Activated CD4-positive, alpha-beta T cell treated with anti-CD3 and anti-CD28 coated beads for 1 hour (primary cell): ENCODE measurements around the gene RHBDF2.

Experiments used
- DNase-seq: peaks from one replicate; pipeline ENCODE4 v3.0.0-alpha.2; 2020

RHBDF2 gene

DNA sequence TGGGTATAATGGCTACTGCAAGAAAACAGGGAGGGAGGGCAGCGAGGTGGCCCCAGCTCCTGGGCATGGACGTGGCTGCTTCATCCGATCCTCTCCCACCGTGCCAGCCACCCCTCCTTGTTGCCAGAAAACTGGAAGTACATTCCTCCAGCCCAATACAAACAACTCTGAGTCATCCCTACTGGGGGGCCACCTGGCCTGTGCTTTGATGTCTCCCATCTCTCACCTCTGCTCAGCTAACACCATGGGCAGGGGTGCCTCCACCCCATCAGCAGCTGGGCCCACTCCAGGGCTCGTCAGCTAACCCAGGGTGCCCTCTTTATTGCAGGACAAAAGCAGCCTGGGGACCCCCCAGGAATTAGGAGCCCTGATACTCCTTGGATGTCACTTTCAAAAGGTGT, 2.0 kb downstream of the RHBDF2 start:
- DNase-seq: no peak

DNA sequence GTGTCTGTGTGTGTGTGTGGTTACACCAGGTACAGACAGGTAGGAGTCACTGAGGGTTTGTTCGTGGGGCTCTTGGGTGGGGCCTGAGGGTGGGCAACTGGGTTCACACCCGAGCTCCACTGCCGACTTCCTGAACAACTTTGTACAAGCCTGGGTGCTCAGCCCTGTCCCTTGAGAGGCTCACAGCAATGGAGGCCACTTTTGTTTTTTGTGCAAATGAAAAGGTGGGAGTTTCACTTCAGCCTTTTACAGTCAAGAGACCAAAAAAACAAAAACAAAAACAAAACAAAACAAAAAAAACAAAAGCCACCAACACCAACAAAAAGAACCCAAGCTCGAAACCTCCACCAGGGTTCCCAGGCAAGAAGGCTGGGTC, 2.4 kb downstream of the RHBDF2 start:
- no peak for DNase-seq

DNA sequence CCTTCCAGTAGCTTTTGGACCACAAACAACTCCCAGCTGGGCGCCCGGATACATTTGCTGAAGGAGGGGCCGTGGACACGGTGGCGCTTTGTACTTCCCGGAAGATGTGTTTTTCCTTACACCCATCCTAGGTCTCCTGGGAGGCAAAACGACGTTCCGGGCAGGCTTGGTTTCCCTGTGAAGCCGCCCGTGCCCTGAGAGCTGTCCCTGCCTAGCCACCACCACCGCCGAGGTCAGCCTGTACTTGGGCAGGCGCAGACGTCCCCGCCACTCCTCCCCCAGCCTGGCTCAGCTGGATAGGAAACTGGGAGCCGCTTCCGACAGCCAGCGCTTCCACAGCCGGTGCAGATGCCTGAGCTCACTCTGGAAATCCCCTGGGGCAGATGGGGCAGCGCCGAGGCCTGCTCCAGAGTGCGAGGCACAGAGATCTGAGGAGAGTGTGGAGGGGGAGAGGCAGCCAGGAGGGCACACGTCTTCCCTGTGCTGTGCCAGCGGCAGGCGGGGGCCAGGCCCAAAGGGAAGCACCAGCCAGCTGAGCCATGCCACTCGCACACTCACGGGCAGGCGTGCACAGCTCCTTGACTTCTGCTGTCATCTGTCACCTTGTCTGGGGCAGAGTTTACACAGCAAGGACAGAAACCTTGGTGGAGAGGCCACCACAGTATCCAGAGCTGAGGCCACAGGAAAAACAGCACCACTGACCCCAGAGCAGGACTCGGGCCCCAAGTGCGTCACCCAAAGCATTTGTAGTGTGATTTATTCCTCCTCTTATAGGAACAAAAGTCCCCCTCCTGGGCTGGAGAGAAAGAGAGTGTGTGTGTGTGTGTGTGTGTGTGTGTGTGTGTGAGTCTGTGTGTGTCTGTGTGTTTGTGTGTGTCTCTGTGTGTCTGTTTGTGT, 3.0 kb downstream of the RHBDF2 start:
- DNase-seq: no peak

DNA sequence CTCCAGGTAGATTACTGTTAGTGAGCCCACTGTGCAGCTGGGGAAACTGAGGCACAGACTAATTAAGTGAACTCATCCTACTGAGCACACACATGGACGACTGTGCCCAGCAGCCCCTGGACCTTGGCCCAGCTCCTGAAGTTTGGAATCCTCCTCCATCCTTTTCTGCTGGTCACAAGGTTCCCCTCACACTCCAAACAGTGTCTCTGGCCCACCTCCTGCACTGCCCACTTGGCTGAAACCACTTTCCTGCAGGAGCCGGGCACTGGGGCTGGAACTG, 3.6 kb downstream of the RHBDF2 start:
- DNase-seq: no peak

DNA sequence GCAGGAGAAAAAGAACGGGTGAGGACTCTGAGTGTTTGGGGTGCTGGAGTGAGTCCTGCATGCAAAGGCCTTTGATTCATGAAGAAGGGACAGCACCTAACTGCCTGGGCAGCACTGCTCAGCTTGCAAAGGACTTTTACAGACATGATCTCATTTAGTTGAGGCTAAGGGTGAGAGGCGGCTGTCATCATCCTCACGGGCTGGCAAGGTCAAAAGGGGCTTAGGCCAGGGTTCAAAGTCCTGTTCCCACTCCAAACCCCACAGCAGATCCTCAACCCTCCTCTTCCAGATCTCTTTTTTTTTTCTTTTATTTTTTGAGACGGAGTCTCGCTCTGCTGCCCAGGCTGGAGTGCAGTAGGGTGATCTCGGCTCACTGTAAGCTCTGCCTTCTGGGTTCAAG, 4.8 kb downstream of the RHBDF2 start:
- no peak for DNase-seq

DNA sequence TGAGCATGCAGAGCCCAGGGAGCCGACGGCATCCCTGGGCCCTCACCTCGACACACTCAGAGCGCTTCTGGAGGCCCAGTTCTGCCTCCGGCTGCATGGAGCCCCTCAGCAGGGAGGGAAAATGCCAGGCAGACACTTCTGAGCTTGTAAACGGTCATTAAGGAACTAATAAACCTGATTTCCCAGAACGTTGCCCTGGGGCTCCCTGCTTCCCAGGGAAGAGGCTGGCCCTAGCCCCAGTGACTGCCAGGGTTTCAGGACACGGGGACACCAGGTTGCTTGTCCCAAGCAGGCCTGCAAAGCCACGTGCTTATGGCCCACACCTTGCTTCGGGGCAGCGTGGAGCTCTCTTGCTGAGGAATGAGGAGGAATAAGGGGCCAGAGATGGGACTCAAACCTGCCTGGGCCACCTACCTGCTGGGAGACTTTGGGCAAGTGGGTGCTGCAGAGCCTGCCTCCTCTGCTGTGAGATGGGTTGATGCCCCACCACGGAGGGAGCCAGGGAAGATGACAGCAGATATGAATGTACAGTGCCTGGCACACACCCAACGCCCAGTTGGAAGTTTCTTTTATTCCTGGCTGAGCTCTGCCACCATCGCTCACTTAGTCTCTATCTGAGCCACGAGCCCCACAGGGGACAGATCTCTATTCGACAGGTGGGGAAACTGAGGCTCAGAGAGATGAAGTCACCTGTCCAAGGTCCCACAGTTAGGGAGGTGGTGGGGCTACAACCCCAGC, 5.4 kb downstream of the RHBDF2 start:
- no peak for DNase-seq

DNA sequence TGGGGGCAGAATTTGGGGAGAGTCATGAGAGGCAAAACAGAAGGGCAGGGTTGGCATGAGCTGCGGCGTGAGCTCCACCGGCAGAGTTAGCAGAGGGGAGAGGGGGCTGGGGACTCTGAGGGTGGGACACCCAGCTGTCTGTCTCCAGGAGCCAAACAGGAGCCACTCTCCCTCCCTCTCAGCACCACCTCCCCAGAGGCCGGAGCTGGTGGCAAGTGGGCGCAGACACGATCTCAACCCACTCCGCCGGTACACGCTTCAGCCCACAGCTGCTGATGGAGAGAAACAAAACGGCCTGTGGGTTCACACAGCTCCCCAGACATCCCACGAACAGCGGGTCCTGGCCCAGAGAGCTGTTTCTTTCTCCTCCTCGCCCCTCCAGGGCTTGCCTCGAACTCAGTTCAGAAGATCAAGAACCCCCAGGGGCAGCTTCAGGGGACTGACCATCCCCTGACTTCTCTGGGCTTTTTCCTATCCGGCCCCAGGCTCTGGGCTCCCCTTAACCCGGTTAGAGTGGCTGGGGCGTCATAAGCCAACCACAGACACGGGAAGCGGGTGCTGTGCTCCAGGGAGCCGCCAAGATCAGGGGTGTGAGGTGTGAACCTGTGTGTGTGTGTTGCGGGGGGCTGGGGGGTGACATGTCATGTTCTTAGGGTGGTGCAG, 7.6 kb downstream of the RHBDF2 start:
- DNase-seq: no peak

DNA sequence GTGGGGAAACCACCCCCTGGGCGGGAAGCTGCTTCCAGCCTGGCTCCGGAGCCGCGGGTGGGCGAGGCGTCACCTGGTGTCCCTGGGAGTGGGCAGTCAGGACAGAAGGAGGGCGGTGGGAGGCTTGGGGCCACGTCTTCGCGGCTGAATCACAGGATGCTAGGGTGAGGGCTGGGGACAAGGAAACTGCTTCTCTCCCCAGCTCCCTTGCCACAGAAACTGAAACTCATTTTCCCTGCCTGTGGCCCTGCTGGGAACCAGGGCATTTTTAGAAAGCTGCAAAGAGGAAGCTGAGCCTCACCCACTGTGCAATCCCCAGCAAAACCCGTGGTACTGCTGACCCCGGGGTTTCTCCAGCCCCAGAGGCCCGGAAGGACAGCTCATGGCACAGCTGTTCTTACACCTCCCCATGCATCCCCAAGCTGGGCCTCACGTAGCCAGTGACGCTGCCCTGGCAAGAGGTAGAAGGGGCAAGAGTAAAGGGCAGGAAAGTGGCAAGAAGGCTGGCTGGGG, 8.2 kb downstream of the RHBDF2 start:
- DNase-seq: no peak

DNA sequence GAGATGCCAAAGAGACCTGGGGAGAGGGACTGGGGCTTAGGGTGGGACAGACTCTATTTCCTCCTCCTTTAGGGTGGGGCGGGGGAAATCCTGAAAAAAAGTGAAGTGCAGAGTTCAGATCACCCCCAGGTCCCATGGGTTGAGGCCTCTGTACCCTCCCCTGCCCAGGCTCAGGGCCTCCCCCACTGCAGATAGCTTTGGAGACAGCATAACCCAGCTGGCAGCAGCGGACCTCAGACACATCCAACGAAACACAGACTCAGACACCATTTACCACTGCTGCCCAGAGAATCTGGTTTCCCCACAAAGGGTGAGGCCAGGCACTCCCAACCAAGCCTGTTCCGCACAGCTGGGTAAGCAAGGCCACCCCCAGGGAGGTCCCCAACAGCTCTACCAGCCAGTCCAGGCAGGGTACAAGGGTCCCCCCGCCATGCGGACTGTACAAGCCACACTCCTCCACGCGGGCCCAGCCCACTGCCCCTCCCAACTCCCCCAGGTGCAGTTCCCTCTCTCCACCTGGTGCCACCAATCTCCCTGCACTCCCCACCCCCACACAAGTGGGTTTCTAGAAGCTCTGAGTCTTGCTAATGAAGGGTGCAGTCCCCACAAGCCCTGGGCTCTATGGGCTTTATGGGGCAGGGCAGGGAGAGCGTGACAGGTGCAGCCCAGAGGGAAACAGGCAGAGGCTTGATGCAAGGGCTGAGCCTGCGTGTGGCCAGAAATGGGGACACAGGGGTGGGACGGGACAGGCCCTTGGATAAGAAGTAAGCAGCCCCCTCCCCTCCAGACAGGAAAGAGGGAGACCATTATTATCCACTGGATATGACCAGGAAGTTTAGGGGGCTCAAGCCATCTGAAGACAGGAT, 8.9 kb downstream of the RHBDF2 start:
- DNase-seq: no peak

DNA sequence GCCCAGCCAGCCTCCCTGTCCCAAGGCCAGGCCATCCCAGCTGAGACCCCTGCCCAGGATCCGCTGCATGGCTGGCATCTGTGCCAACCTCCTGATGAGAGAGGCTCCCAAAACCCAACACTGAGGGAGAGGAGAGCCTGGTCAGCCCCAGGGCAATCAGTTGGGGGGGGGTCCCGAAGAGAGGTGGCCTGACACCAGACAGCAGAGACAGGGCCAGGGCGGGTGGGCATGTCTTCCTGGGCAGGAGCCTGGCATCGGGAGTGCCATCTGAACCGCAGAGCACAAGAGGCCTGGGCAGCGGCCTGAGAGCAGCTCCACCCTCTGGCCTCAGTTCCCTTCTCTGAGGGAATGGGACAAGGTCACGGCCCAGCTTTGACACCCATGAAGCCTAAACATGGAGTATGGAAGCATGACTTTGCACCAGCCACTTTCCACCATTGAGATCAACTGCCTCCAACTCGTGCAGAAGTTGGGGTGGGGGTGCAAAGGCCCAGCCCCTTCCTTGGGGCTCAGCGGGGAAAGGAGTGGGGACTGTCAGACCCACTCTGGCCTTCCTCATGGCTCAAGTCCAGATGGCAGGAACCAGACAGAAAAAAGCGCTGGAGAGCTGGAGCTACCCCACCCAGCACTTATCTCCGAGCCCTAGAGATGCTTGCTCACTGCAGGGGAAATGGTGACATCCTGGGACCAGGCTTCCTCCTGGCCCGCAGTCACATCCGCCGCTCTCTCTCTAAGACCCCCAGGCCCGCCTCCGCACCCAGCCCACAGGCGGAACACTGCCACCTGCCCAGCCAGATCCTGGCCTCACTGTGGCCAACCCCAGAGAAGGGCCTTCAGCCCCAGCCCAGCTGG, 9.7 kb downstream of the RHBDF2 start:
- DNase-seq: no peak

DNA sequence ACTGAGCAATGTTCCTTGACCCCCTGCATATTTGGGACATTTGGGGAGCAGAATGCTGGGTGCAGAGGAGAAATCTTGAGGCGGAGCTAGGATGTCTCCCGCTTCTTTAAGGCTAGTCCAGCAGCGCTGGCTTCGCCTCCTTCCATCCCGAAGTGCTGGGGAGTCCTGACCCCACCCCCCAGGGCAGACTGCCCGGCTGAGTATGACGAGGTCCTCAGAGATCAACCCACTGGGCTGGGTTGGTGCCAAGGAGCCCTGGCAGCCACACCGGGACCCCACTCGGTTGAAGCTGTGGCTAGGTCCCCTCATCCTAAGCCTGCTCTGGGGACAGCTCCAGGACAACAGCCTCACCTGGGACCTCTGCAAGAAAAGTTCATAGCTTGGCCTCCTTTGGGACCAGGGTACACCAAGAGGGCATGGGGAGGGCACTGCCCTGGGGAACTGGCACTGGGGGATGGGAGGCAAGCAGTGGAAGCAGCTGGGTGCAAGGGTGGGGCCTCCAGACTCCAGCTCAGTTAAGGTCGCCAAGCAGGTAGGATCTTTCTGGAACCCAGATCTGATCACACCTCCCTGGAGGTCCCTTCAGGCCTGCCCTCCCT, 11.0 kb downstream of the RHBDF2 start:
- no peak for DNase-seq

DNA sequence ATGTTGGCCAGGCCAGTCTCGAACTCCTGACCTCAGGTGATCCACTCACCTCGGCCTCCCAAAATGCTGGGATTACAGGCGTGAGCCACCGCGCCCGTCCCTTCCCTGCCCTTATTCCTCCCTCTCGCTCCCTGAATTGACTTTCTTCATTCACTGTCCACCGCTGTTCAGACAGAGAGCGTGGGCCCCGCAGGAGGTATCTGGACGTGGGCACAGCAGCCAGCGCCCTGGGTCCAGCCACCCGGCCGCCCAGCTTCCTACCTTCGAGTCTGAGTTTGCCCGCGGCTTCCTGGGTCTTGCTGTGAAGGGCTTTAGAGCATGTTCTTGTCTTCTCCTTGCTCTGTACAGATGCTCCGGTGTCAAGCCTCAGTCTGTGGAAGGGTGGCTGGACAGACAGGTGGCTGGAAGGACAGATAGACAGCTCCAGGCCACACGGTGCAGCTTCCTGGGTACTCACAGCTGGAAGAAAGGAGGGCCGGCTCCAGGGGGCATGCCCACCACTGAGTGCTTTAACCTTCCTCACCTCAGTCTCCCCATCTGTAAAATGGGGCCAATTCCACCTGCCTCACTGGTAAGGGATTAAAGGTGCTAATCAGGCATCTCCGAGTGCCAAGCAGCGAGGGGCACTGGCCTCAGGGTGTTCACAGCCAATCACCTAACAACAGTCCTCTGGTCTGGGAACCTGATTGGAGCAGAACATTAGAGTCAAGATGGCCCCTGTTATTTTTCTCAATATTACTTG, 13.6 kb downstream of the RHBDF2 start:
- DNase-seq: no peak

DNA sequence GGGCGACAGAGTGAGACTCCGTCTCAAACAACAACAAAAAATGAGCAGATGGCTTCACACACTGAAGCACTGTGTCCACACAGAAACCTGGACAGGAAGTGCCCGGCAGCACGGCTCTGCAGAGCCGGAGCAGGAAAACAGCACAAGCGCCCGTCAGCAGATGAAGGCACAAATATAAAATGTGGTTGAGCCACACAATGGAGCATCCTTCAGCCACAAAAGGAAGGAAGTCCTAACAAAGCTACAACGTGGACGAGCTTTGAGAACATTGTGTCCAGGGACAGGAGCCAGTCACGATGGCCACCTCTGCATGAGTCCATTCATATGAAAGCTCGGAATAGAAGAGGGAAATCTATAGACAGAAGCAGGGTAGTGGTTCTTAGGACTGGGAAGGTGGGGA, 15.7 kb downstream of the RHBDF2 start:
- DNase-seq: no peak

DNA sequence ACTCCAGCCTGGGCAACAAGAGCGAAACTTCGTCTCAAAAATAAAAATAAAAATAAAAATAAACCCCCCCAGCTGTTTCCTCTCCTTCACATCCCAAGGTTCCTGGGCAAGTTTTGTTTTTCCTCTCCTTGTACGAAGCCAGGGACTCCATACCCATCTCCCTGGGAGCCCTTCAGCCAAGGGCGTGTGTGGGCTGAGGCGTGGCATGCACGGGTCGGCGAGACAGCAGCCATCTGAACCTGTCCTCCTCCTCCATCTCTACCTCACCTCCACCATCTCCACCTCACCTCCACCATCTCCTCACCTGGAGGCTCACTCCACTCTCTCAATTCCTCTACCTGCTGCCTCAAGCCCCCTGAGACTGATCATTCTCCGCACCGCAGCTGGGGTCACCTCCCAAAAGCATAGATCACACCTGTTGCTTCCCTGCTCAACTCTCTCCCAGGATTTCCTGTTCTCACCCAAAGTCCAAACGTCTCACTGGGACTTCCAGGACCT, 16.9 kb downstream of the RHBDF2 start:
- no peak for DNase-seq

DNA sequence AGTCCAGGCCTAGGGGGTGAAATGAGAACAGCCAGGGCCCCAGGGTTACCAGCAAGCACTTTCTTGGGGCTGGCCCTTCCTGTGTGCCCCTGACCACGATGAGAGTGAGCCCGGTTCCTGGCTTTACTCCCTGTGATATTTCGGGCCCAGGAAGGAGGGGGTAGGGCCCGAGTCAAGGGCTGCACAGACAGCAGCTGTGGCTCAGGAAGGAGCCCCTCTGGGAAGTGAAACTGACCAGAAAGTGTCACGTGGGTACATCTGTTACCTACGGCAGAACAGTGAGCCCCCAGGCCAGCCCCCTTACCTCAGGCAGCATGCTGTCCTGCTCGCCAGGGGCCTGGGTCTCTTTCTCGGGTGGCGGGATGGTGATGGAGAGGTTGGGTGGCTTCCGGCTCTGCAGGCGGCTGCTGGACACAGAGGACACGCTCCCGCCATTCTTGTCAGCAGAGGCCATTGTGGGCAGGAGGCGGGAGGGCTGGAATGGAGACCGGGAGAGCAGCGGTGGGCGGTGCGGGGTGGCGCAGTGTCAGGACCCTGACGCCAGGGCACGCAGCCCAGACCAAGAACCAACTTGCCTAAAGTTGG, 20.1 kb downstream of the RHBDF2 start:
- DNase-seq: no peak

DNA sequence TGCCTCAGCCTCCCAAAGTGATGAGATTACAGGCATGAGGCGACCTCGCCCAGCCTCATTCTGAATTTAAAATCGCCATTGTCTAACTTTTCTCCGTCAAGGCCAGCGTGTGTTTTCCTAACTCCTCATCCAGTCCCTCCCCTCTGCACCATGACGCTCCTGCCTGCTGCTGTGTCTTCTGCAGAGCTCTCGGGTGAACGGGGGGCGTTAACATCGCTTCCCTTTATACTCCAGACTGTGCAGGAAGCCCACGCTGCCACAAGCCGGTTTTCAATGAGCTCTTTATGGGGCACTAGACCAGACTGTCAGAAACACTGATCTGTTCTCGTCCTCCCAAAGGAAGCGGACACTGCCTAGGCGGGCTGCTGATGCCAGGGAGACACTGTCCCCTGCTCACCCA, 20.6 kb downstream of the RHBDF2 start:
- no peak for DNase-seq

DNA sequence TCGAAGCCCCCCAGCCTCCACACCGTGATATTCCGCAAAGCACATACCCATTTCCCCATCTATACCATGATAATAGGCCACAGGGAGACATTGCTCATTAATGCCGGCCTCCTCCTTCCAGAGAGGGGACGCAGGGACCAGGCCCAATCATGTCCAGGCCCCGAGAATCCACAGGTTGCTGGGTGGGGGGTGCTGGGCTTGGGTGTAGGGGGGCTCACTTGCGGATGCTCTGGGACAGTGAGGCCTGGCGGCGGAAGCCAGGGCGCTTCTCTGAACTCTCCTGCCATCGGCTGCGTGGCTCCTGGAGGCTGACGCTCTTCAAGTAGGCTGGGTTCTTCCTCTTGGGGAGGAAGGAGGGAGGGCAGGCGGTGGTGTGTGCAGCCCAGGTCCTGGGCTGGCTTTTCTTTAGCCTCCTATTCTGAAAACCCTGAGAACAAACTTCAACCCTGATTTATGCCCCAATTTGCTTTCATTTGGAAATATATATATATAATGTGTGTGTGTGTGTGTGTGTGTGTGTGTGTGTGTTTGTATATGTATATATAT, 21.6 kb downstream of the RHBDF2 start:
- no peak for DNase-seq

DNA sequence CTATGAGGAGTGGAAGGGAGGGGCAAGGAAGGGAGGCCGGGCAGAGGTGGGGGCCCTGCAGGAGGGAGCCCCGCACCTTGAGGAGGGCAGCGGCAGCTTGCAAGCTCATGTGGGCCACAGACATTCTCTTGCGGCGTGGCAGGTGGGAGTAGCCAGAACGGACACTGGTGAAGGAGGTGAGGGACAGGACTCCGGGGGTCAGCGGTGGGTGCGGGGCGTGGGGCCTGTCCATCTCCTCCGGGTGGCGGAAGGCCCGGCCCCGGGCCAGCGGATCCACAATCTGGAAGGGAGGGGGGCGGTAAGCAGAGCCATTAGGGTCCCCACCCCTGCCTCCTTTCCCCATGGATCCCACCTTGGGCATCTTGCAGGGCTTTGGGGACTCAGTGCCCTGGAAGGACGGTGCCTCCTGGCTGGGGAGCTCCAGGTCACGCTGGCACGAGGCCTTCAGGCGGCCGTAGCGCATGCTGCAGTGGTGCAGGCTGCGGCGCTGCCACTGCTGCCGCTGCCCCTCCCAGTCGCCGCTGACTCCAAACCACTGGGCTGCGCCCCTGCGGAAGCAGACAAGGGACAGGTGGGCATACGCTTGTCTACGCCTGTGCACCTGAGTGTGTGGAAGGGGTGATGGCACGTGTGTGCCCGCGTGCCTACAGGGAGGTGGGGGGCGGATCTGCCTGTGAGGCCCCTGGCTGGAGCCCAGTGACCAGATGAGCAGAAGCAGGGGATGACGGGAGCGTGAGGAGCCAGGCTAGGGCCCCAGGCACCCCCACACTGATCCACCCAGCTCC, 22.3 kb downstream of the RHBDF2 start:
- no peak for DNase-seq

DNA sequence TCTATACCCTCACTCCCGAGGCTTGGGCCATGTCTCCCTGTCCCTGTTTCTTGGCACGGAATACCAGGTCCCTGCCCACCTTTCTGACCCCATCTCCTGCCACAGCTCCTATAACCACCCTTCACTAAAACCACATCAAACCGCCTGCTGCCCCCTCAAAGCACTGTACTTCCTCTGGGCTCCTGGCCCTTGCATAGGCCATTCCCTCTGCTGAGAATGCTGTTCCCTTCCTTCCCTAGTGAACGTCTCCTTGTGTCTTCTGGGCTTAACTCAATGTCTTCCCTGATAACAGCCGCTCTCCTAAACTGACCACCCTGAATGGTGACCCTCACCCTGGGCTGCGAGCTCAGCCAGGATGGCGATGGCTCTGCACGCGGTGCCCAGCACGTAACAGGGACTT, 23.1 kb downstream of the RHBDF2 start:
- no peak for DNase-seq
